GM19467 (cell line): ENCODE data around the gene OVCH1.
A peak's percentile ranks its signal among the peaks of the same experiment; 100 is the strongest.

Experiments used
- ATAC-seq: cut with Tn5 transposase; IDR thresholded peaks from one replicate; pipeline ENCODE4 v1.9.1; 2021; ENCODE audit warnings: mild to moderate bottlenecking, moderate library complexity; ENCODE audit not compliant: unreplicated experiment

The OVCH1 gene

GRCh38 chr12:29497588-29497987, at the start of gene OVCH1:
Gene OVCH1, minus strand, starts transcription at chr12:29497686. Its CDS starts 0 bp downstream, at chr12:29497686.
- no peak for ATAC-seq

- no peak for ATAC-seq
Observed at GRCh38 chr12:29547151-29547632, 49.7 kb upstream of the OVCH1 start.

GRCh38 chr12:29546000-29546399, 48.5 kb upstream of the OVCH1 start:
- no peak for ATAC-seq

- peak; percentile 67 for ATAC-seq
Observed at GRCh38 chr12:29545102-29545467, 47.6 kb upstream of the OVCH1 start.

GRCh38 chr12:29544428-29545101, 47.1 kb upstream of the OVCH1 start:
- ATAC-seq, result no peak

GRCh38 chr12:29543036-29543435, 45.5 kb upstream of the OVCH1 start:
- ATAC-seq, result no peak

- no peak for ATAC-seq
Observed at GRCh38 chr12:29537298-29537697, 39.8 kb upstream of the OVCH1 start.

- no peak for ATAC-seq
Observed at GRCh38 chr12:29534935-29535334, 37.4 kb upstream of the OVCH1 start.

GRCh38 chr12:29533815-29534489, 36.5 kb upstream of the OVCH1 start:
- ATAC-seq, result no peak

- no peak for ATAC-seq
Observed at GRCh38 chr12:29531471-29531870, 34.0 kb upstream of the OVCH1 start.

- ATAC-seq, result no peak
Observed at GRCh38 chr12:29530436-29530835, 33.0 kb upstream of the OVCH1 start.

- ATAC-seq, result no peak
Observed at GRCh38 chr12:29528161-29528560, 30.7 kb upstream of the OVCH1 start.

- ATAC-seq, result no peak
Observed at GRCh38 chr12:29521951-29522350, 24.5 kb upstream of the OVCH1 start.

- ATAC-seq, result no peak
Observed at GRCh38 chr12:29519585-29520182, 22.2 kb upstream of the OVCH1 start.

- ATAC-seq, result no peak
Observed at GRCh38 chr12:29518407-29518806, 20.9 kb upstream of the OVCH1 start.

- ATAC-seq, result no peak
Observed at GRCh38 chr12:29517264-29517663, 19.8 kb upstream of the OVCH1 start.

- ATAC-seq, result no peak
Observed at GRCh38 chr12:29516431-29516875, 19.0 kb upstream of the OVCH1 start.

- no peak for ATAC-seq
Observed at GRCh38 chr12:29510591-29511185, 13.2 kb upstream of the OVCH1 start.

- ATAC-seq, result no peak
Observed at GRCh38 chr12:29509503-29509902, 12.0 kb upstream of the OVCH1 start.

GRCh38 chr12:29508949-29509348, 11.5 kb upstream of the OVCH1 start:
- no peak for ATAC-seq

- ATAC-seq, result no peak
Observed at GRCh38 chr12:29505122-29505521, 7.6 kb upstream of the OVCH1 start.

- ATAC-seq, result no peak
Observed at GRCh38 chr12:29503283-29503682, 5.8 kb upstream of the OVCH1 start.
